Occipital lobe (tissue), 2 donors: ENCODE measurements around the gene CAMKMT. TPM values are rescaled to one million over a fixed set of nuclear protein-coding genes. Genes with fewer than 3 reads are reported as not detected.

Experiments used
- DNase-seq: peaks from one replicate; lab custom pipeline; 2025; lab: John Stamatoyannopoulos, UW
- total RNA-seq: library from RNA; depleted of rRNA; stranded (reverse); fragments of >200 nt; gene quantifications from one replicate; pipeline ENCODE4 v1.2.3, GENCODE V29; 2014

Gene CAMKMT
- total RNA-seq, 1 donor from 2014 or later, result 6.7 TPM

DNA sequence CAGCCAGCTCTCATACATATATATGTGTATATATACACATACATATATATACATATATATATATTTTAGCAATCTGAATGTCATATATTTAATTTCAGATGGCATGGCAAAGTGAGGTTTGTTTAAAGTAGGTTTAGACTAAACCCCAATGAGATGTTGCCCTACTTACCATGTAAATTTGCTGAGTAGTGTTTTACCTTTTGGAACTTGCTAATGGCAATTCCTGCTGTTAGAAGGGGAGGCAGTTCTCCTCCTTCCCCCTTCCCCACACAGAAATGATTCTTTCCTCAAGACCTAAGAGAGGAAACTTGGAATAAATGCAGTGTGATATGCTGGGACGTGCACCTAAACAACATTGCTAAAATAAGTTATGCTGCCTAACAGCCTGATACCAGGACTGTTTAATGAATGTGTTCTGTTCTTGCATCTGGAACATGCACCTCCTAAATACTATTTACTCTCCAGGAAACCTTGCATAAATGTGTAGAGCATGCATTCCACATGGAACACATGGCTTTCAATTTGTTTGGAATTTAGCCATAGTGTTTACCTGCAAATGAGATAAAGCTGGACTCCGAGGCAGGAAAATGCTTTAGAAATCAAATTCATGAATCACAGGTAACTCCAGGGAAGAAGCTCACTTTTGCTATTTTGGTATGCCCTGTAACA lies 326.8 kb downstream of the CAMKMT start:
- DNase-seq, result no peak

DNA sequence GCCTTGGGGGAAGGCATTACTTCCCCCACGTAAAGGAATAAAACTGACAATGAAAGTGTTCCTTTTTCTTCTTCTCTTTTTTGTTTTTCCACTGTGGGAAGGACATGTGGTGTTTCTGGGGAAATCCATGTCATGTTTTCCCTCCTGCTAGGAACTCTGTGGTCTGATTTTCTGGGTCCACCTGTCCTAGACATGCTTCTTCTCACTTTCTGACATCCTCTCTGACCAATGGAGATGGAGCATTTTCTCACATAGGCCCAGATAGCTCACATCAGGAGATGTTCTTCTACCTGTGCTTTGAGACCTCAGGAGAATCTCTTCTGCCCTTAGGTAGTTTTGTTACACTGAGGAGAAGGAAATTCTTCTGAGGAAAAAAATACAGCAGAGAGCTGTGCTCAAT lies 327.8 kb downstream of the CAMKMT start:
- DNase-seq, result no peak

DNA sequence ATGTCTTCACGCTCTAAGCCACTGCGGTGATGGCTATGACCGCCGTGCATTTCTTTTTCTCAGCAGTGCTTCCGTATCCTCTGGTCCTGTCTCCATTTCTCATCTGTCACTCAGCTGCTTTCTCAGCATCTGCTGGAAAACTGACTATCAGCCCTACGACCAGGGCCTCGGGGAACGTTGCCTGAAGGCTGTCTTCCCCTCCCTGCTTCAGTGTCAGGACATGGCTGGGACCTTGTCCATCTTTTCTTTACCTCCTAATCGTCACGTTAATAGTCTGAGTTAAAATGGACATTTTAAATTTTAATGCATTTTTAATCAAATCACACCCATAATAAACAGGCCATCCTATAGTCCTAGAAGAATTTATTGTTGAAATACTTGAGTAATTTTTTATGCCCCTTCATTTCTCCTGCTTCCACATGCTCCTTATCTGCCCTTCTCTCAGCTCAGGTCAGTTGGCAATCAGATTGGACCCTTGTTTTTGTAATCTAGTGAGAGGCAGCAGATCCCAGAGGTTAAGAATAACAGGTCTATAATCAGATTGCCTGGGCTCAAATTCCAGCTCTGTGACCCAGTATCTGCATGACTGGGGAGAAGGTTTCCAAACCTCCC lies 329.5 kb downstream of the CAMKMT start:
- no peak for DNase-seq

DNA sequence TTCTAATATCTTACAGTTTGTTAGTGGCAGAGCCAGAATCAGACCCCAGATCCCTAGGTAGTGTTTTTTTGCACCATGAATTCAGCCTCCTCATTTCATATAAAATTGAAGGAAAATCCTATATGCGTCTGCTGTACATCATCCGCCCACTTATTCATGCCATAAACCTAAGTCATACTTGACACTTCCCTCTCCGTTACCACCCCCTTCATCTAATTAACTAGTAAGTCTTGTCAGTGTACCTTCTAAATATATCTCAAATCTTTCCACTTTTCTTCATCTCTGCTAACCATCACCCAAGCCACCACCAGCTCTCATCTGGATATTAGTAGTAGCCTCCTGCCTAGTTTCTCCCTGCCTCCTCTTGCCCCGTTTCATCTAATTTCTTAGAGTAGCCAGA lies 331.1 kb downstream of the CAMKMT start:
- no peak for DNase-seq

DNA sequence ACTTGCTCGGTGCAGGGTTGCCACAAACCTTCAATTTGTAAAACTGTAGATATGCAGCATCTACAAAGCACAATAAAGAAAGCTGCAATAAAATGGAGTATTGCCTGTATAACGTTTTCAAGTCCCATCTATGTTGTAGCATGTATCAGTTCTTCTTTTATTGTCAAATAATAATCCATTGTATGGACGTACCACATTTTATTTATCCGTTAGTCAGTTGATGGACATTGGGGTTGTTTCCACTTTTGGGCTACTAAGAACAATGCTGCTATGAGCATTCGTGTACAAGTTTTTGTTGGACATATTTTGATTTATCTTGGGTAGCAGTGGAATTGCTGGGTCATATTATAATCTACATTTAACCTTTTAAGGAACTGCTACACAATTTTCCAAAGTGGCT lies 339.1 kb downstream of the CAMKMT start:
- DNase-seq, result no peak

DNA sequence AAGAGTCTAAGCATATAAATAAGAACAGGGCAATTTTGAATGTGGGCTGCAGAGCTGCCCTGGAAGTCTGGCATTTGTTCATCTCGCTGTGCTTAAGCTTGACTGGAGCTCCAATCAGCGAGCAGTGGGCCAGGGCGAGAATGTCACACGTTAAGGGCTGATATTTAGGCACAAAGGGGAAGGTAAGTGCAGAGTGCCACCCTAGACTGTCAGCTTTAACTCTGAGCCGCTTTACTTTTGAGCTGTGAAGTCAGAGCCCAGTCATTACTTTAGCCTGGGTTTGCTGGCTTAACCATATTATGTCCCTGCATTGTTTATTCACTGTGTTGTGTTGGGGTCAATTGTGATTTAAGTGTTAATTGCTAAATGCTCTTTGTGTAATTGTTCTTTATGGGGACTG lies 343.6 kb downstream of the CAMKMT start:
- DNase-seq, result no peak

DNA sequence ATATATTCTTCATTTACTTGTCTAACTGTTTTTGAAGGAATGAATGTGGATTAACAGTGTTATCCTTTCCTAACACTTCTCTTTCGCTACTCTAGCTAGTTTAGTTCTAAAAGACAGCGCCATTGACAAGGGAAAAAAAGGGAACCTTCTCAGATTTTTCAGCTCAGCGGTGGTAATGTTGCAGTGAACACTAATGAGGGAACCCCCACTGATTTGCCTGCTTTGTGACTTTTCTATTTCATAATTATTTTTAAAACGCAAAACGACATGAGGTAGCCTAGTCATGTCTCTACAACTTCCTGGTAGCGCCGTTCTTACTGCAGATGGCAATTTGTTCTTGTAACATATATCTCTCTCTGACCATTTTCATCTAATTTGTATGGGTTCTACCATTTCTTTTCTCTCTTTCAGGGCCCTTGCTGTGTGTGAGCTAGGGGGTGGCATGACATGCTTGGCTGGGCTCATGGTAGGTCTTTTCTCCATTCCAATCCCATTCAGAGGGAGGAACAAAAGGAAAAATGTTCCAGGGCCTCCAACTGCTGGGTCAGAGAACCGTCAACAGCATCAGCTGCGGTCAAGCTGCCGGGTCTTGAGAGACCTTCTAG lies 344.2 kb downstream of the CAMKMT start:
- DNase-seq, result no peak

DNA sequence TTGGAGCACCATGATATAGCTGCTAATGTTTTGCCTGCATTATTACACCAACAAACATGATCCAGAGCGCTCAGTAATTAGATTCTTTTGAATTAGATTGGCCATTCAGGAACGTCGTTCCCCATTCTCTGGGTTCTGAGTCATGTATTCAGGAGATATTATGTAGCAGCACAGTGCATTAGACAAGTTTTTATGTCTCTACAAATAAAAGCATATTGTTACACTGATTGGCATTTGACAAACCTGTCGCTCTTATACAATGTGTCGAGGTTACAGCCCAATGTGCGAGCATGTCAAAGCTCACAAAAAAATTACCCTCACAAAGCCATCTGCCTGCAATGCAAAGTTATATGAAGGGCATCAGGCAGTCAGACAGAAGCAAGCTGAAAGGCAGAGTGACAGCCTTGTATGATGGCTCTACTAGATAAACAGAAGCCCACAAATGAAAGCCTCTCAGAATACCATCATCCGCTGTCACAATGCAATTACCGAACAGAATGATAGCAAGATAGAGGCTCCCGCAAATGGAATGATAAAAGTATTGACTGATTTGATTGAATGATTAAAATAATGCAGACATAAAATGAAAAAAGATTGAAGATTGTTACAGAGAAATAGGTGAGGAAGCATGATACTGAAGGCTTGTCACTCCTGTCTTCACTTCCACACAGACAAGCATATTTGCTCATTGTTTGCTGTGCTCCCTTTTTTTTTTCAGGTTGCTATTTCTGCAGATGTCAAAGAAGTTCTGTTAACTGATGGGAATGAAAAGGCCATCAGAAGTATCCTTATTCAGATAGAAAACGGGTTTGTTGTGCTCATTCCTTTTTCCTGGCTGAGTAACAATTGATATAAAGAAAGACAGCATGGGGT lies 345.2 kb downstream of the CAMKMT start:
- no peak for DNase-seq

DNA sequence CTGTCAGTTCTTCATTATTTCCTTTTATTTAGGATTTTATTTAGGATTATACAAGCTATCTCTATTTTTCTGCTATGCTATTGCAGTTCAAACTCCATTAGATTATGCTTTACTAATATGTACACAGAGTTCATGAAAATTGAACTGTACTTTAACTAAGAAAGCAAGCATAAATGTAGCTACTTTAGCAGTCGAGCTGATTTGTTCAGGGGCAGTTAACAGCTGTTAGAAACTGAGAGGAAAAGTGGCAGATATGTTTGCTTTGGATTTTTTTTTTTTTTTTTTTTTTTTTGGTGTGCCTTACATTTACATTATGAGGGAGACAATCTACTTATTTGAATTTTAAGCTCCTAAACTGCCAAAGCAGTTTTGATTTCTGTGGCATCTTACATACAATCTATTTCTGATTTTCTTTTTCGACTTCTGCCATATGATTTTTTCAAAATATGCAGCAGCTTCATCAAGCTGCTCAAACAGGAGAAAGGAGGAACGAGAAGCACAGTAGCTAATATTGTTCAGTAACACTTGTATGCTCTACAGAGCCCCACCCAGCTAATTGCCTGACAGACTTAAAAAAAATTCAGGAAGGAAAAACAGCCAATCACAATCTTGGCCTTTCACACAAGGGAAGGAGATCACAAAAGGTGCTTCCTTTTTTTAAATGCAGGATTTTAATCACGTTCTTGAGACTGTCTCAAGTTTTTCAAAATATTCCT lies 346.4 kb downstream of the CAMKMT start:
- DNase-seq, result no peak

DNA sequence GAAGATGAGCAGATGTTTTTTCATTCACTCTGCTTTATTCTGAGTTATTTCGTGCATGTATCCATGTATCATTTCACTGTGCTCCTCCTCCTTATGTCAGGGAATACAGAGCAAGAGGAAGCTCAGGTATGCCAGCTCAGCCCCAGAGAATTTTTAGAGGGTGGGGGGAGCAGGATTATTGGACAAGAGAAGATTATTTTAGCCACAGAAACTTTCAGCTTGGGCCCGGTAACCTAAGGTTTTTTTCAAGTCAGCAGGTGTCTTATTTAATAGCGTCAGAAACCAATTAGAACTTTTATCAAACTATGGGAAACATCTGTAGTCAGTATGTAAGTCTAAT lies 346.9 kb downstream of the CAMKMT start:
- DNase-seq, result no peak

DNA sequence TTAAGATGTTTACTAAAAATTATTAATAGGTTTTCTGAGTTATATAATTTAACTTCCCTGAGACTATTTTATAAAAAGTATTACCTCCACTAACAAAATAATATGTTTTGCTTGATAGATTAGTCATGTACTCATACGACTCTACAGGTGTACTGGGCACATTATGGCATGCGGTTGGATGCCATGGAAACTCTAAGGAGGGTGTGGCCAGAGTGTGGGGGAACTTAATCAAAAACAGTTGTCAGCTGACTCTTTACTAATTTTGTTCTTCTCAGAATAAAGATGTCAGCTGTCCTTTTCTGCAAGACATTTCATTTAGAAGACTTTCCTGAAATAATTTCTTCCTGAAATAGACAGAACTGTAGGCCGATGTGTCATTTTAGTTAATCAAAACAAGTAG lies 351.4 kb downstream of the CAMKMT start:
- no peak for DNase-seq

DNA sequence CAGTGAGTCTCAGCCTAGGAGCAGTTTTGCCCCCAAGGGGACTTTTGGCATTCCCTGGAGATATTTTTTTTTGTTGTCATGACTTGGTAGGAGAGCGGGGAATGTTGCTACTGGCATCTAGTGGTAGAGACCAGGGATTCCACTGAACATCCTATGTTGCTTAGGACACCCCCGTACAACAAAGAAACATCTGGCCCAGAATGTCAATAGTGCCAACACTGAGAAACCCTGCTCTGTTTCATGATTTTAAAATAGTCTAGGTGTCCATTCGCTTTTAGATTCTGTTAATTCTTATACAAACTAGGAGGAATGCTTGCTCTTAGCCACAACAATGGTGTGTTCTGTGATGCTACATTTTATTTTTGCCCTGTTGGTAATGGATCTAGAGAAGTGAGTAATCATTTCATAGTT lies 353.9 kb downstream of the CAMKMT start:
- DNase-seq, result no peak

DNA sequence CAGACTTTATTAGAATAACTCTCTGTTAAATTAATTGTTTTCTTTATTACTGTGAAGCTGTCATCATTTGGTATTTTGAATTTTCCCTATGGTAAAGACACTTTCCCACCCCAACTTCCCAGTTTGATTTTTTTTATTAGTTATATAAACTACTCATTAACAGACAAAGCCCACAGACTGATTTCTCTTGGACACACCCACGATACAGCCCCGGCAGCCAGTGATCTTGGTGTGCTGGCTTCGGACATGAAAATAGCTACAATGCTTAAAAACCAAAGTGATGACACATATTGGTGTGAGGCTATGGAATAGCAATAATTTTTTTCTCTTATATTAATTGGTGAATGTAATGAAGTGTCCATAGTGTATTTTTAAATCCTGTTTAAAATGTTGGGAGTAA lies 354.4 kb downstream of the CAMKMT start:
- no peak for DNase-seq

DNA sequence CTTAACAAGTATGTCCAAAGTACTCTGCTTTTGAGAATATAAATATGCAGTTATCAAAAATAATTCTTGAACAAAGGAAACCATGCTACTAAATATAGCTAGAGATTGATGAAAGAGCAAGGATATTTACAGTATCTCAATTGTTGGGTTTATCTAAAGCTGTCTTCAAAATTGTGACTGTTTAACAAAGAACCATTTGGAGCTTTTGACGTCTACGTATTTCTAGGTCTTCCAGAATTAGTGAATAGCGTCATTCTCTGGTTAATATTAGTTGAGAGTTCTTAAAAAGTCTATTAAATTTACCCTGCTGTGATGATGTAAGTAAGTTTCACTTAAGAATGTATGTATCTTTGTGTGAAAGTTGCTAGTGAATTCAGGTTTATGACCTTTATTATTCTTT lies 356.7 kb downstream of the CAMKMT start:
- DNase-seq, result no peak

DNA sequence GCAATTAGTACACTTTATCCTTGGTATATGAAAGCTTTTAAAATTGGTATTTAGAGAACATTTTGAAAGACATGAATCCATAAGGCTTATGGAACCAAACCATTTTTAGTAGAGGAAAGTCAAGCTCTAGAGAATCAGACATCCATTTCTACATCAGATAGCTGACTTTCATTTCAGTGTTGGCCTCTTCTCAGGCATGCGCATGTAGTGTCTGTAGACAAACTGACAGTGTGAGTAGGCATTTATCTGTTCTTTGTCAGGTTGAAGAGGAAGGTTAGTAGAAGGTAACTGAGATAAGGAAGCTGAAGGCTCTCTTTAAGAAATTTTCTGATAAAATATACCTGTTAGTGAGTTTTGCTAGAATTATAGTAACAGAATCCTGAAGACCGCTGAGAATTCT lies 357.8 kb downstream of the CAMKMT start:
- DNase-seq, result no peak

DNA sequence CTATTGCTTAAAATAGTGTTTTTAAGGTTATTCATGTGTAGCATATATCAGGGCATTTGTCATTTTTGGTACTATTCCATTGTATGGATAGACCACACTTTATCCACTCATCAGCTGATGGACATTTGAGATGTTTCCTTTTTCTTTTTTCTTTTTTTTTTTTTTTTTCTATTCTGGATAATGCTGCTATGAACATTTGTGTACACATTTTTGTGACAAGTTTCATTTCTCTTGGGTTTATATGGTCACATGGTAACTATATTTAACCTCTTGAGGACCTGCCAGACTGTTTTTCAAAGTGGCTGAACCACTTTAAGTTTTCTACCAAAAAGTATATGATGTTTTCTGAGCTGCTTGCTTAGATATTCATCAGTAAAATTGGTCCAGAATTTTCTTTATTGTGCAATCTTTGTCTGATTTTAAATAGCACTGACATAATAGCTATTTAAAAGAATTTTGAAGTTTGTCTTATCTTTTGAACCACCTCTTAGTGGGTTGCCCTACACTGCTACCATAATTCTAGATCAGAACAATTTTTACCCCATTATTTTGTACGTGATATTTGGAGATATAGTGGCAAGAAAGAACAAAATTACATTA lies 360.4 kb downstream of the CAMKMT start:
- no peak for DNase-seq

DNA sequence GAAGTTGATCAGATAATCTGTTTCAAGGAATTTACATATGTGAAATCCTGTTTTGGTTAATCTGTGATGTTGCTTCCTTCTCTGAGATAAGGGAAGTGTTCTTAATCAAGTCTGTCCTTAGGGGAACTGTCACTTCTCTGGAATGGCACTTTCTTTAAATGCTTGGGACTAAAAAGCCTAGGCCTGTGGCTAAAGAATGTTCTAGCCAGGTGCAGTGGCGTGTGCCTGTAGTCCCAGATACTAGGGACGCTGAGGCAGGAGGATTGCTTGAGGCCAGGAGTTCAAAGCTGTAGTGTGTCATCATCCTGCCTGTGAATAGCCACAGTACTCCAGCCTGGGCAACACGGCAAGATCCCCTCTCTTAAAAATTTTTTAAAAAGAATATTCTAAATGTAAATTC lies 362.2 kb downstream of the CAMKMT start:
- DNase-seq, result no peak

DNA sequence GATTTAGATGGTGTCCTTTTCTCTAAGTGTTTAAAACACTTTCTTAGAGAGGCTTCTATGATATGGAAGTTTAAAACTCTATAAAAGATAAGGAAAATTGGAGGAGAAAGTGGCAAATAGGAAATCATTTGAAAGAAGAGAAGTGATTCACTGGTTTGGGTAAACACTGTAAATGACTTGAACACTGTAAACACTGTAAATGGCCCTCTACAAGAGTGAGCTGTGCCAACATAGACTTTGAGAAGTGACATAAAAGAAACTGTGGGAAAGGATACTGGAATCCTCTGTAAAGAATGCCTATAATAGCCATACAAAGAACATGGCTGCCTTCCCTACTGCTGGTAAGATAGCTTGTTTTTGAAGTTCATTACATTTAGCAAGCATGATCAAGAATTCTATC lies 368.8 kb downstream of the CAMKMT start:
- DNase-seq, result no peak

DNA sequence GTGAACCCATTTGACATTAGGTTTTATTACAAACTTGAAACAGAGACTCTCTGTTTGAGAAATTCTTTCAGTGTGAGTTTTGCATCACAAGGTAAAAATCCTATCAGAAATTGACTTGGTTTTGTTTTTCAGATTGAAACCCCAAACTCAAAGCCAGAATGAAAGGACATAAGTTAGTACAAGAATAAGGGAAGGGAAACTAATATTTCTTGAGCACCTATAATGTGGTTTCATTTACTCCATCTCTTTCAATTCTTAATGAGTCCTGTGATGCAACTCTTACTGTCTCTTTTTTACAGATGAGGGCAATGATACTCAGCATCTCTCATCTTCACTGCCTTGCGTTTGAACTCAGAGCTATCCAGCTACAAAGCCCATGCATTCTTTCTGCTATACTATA lies 369.8 kb downstream of the CAMKMT start:
- DNase-seq, result no peak

DNA sequence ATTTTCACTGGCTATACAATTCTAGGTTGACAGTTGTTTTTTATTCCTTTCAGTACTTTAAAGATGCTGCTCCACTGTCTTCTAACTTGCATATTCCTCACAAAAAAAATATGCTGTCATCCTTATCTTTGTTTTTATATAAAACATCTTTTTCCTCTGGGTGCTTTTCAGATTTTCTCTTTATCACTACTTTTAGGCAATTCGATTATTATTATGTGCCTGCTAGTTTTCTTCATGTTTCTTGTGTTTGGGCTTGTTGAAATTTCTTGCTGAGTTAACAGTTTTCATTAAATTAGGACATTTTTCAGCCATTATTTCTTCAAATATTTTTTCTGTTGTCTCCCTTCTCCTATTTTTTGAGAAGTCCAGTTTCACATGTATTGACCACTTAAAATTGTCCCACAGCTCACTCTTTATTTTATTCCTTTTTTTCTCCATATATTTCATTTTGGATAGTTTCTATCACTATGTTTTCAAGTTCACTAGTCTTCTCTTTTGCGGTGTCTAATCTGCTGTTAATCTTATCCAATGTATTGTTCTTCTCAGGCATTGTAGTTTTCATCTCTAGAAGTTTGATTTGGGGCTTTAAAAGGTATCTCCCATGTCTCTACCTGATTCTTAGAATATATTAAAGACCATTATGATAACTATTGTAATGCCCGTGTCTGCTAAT lies 374.7 kb downstream of the CAMKMT start:
- DNase-seq, result no peak

DNA sequence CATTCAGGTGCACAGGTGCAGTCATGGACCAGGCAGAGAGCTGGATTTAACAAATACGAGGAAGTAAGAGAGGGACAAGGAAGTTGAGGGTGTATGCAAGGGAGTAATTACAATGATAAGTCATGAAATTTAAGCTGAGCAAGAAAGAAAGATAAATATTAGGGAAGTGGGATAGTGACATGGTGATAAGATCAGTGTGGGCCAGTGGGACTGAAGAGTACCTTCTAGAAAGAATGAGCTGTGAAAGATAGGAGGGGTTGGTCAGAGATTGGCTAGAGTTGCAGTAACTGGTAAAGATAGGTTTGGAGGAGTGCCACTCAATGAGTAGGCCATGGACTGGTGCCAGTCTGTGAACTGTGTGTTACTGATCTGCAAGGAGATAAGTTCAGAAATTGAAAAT lies 378.9 kb downstream of the CAMKMT start:
- no peak for DNase-seq
